SJSA1 (cell line): ENCODE measurements around the gene LGI2. TPM values are rescaled to one million over a fixed set of nuclear protein-coding genes. Genes with fewer than 3 reads are reported as not detected.

Source experiments
- DNase-seq, 2 experiments: peaks; one replicate each; pipeline ENCODE4 v3.0.0-alpha.2; 2015 to 2020; ENCODE audit warnings: low spot score in 2 of 2, low read depth in 1 of 2
- H3K27ac ChIP-seq: fragments of 250-450 bp; sonication (Bioruptor Pico); 2 replicates; pipeline ENCODE4 v1.5.1; 2020; ENCODE audit warnings: mild to moderate bottlenecking, moderate library complexity
- H3K27me3 ChIP-seq: fragments of 250-450 bp; sonication (Bioruptor Pico); replicated peaks from 2 replicates; pipeline ENCODE4 v1.5.1; 2020; ENCODE audit warnings: mild to moderate bottlenecking, moderate library complexity
- H3K36me3 ChIP-seq: fragments of 250-450 bp; sonication (Bioruptor Pico); 2 replicates; pipeline ENCODE4 v1.5.1; 2020; ENCODE audit warnings: mild to moderate bottlenecking
- H3K4me1 ChIP-seq: fragments of 250-450 bp; sonication (Bioruptor Pico); replicated peaks from 2 replicates; pipeline ENCODE4 v1.6.1; 2021; ENCODE audit warnings: mild to moderate bottlenecking
- H3K4me3 ChIP-seq: fragments of 250-450 bp; sonication (Bioruptor Pico); 2 replicates; pipeline ENCODE4 v1.5.1; 2020; ENCODE audit warnings: mild to moderate bottlenecking
- H3K9me3 ChIP-seq: fragments of 250-450 bp; sonication (Bioruptor Pico); replicated peaks from 2 replicates; pipeline ENCODE4 v1.5.1; 2020; ENCODE audit warnings: mild to moderate bottlenecking
- total RNA-seq: library from RNA; depleted of rRNA; stranded (reverse); fragments of >200 nt; shearing (Covaris generic); gene quantifications from 2 replicates; pipeline ENCODE4 v1.2.3, GENCODE V29; 2014

The LGI2 gene
- total RNA-seq, 1 experiment from 2014 or later = not detected

DNA sequence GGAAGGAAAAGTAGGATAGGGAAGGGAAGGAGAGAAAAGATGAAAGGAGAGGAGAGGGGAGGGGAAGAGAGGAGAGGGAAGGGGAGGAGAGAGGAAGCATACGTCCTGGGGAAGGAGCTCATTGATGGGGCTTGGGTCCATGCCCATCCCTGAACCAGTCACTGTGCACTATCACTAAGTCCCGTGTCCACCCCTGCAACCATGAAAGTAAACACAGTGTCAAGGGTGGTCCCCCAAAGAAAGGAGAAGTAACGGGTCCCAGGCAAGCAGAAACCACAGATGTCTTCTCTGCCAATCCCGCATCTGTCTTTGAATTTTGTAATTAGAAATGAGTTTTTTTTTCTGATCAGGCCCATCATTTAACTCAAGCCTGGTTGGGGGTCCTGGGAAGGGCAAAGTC is 55.2 kb downstream of the LGI2 start:
- Histone ChIP-seq H3K4me3 (no peak overlapping the region), H3K4me1 (no peaks in the 10 kb centered on the region), H3K36me3 (no peaks in the 10 kb centered on the region), H3K27ac (no peak overlapping the region), H3K9me3 (no peaks in the 10 kb centered on the region), H3K27me3 (no peaks in the 10 kb centered on the region)
- DNase-seq = no peak

- Histone ChIP-seq H3K36me3 (no peaks in the 10 kb centered on the region), H3K27ac (no peak overlapping the region), H3K4me3 (no peak overlapping the region), H3K4me1 (no peaks in the 10 kb centered on the region), H3K27me3 (no peaks in the 10 kb centered on the region), H3K9me3 (no peaks in the 10 kb centered on the region)
- DNase-seq = no peak
These were observed 56.8 kb downstream of the LGI2 start for GRCh38 chr4:24973747-24974601.

DNA sequence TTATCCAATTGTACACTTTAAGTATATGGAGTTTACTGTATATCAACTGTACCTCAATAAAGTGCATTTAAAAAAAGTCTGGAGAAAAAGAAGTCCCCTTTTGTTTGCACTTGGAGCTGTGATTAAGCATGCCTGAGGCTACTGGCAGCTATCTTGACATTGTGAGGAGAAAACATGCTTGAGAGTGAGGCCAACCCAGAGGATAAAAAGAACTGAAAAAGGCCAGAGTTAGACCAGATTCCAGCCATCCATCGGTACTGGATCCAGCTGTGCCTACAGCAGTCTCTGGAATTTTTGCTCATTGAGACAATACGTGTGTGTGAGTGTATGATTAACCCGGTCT is 57.4 kb downstream of the LGI2 start:
- DNase-seq = no peak
- H3K9me3 ChIP-seq = no peaks in the 10 kb centered on the region
- no peak overlapping the region for H3K27ac ChIP-seq
- no peaks in the 10 kb centered on the region for H3K4me1 ChIP-seq
- no peak overlapping the region for H3K4me3 ChIP-seq
- no peaks in the 10 kb centered on the region for H3K36me3 ChIP-seq
- H3K27me3 ChIP-seq = no peaks in the 10 kb centered on the region

GRCh38 chr4:24971192-24971591 is 59.6 kb downstream of the LGI2 start:
- Histone ChIP-seq H3K9me3 (no peaks in the 10 kb centered on the region), H3K36me3 (no peaks in the 10 kb centered on the region), H3K4me3 (no peak overlapping the region), H3K27ac (no peak overlapping the region), H3K27me3 (no peaks in the 10 kb centered on the region), H3K4me1 (no peaks in the 10 kb centered on the region)
- no peak for DNase-seq

GRCh38 chr4:24970635-24971034 is 60.1 kb downstream of the LGI2 start:
- Histone ChIP-seq H3K4me1 (no peaks in the 10 kb centered on the region), H3K9me3 (no peaks in the 10 kb centered on the region), H3K4me3 (no peak overlapping the region), H3K36me3 (no peaks in the 10 kb centered on the region), H3K27me3 (no peaks in the 10 kb centered on the region), H3K27ac (no peak overlapping the region)
- DNase-seq = no peak

DNA sequence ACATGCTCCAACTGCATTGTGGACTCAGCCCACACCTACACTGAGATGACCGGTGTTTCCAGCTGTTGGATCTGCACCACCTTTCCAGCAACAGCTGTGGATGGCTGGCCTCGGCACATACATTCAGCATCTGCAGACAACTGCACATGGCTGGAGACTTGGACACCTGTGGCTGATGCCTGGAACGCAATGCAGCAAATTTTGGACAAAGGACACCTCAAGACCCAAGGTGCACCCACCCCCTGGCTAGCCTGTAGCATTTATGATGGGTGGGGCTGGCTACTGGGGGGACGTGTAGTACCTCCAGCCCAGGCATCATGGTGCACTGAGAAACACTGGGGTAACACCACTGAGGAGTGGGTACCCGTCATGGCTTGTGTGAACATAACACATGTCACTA is 60.6 kb downstream of the LGI2 start:
- Histone ChIP-seq H3K4me1 (no peaks in the 10 kb centered on the region), H3K36me3 (no peaks in the 10 kb centered on the region), H3K4me3 (no peak overlapping the region), H3K9me3 (no peaks in the 10 kb centered on the region), H3K27me3 (no peaks in the 10 kb centered on the region), H3K27ac (no peak overlapping the region)
- DNase-seq = no peak

DNA sequence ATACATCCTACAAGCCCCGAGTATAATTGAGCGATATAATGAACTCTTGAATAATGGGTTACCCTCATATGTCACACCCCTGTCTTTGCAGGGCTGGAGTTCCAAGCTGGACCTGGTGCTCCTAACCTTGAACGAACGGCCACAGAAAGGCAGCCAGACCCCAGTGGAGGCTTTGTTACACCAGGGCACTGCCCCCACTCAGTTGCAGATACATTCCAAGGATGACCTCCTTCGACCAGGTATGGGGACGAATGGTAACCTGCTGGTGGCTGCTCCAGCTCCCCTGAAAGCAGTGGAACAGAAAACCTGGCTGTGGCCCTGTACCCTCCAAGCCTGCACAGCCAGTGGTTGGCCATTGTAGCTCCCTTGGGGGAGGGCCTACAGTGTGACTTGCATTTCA is 61.3 kb downstream of the LGI2 start:
- no peak overlapping the region for H3K27ac ChIP-seq
- H3K9me3 ChIP-seq = no peaks in the 10 kb centered on the region
- no peak overlapping the region for H3K4me3 ChIP-seq
- H3K36me3 ChIP-seq = no peaks in the 10 kb centered on the region
- H3K27me3 ChIP-seq = no peaks in the 10 kb centered on the region
- no peaks in the 10 kb centered on the region for H3K4me1 ChIP-seq
- no peak for DNase-seq

GRCh38 chr4:24968992-24969391 is 61.8 kb downstream of the LGI2 start:
- H3K4me1 ChIP-seq = no peaks in the 10 kb centered on the region
- H3K9me3 ChIP-seq = no peaks in the 10 kb centered on the region
- H3K27ac ChIP-seq = no peak overlapping the region
- H3K27me3 ChIP-seq = no peaks in the 10 kb centered on the region
- no peak overlapping the region for H3K4me3 ChIP-seq
- no peak for DNase-seq
- H3K36me3 ChIP-seq = no peaks in the 10 kb centered on the region

- no peaks in the 10 kb centered on the region for H3K4me1 ChIP-seq
- no peak for DNase-seq
- no peak overlapping the region for H3K27ac ChIP-seq
- H3K27me3 ChIP-seq = no peaks in the 10 kb centered on the region
- H3K9me3 ChIP-seq = no peaks in the 10 kb centered on the region
- H3K36me3 ChIP-seq = no peaks in the 10 kb centered on the region
- H3K4me3 ChIP-seq = no peak overlapping the region
These were observed 62.5 kb downstream of the LGI2 start for GRCh38 chr4:24968278-24968677.

- H3K27me3 ChIP-seq = no peaks in the 10 kb centered on the region
These were observed 63.4 kb downstream of the LGI2 start for GRCh38 chr4:24967346-24967745.

DNA sequence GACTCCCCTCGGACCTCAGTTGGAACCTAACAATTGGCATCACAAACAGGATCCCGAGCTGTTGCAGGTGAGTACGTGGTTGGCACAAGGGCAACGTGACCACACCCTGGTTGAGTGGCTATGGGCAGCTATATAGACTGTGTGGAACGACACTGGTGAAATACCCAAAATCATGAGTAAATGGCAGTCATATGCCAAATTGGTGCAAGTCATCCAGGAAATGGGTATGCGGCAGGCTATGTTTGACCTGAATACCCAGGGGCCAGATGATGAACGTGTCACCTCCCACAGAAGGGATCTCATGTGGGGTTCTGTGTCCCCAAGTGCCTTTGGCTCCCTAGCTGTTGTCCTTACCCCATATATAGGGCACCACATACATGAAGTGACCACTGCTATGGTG is 64.7 kb downstream of the LGI2 start:
- Histone ChIP-seq H3K4me1 (no peaks in the 10 kb centered on the region), H3K27ac (no peak overlapping the region), H3K36me3 (no peaks in the 10 kb centered on the region), H3K4me3 (no peak overlapping the region), H3K9me3 (no peaks in the 10 kb centered on the region), H3K27me3 (no peaks in the 10 kb centered on the region)
- DNase-seq = no peak

More at GRCh38 chr4:24967346-24967745, 63.4 kb downstream of the LGI2 start:
- Histone ChIP-seq H3K9me3 (no peaks in the 10 kb centered on the region), H3K36me3 (no peaks in the 10 kb centered on the region), H3K27ac (no peak overlapping the region), H3K4me1 (no peaks in the 10 kb centered on the region), H3K4me3 (no peak overlapping the region)
- DNase-seq = no peak

DNA sequence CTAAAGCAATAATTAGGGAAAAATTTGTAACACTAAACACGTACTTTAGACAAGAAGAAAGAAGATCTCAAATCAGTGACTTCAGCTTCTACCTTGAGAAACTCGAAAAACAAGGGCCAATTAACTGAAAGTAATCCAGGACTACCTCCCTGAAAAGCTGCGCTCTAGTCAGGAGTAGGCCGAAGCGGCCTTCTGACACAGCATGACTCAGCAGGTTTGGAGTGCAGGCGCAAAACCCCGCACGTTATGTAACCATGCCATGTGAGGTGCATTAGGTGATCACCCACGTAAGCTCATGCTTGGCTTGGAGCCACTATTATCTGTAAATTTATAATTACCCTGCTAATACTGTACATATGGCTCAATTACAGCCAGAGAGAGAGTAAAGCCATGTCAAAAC is 65.1 kb downstream of the LGI2 start:
- no peaks in the 10 kb centered on the region for H3K36me3 ChIP-seq
- no peak overlapping the region for H3K27ac ChIP-seq
- no peaks in the 10 kb centered on the region for H3K4me1 ChIP-seq
- no peaks in the 10 kb centered on the region for H3K27me3 ChIP-seq
- no peaks in the 10 kb centered on the region for H3K9me3 ChIP-seq
- H3K4me3 ChIP-seq = no peak overlapping the region
- DNase-seq = no peak

- no peak for DNase-seq
- Histone ChIP-seq H3K27ac (no peak overlapping the region), H3K4me3 (no peak overlapping the region), H3K4me1 (no peaks in the 10 kb centered on the region), H3K36me3 (no peaks in the 10 kb centered on the region), H3K9me3 (no peaks in the 10 kb centered on the region), H3K27me3 (no peaks in the 10 kb centered on the region)
These were observed 67.5 kb downstream of the LGI2 start for GRCh38 chr4:24963277-24963676.

DNA sequence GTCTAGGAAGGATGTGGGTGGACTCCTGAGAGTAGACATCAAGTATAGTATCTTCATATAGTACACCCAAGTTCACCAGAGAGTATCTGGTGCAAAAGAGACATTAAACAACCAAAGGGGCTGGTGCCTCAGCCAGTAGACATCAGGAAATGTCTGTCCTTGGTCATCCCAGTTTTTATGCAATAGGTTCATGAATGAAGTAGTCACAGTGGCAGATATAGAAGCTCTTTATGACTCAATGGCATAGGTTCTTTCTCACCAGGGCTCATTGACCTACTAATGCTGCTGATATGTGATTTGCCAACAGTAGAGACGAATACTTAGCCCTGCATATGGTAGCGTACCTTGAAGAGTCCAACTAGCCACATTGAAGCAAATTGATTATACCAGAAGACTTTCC is 72.9 kb downstream of the LGI2 start:
- Histone ChIP-seq H3K9me3 (no peaks in the 10 kb centered on the region), H3K36me3 (no peaks in the 10 kb centered on the region), H3K4me3 (no peak overlapping the region), H3K27ac (no peak overlapping the region), H3K4me1 (no peaks in the 10 kb centered on the region), H3K27me3 (no peaks in the 10 kb centered on the region)
- no peak for DNase-seq

DNA sequence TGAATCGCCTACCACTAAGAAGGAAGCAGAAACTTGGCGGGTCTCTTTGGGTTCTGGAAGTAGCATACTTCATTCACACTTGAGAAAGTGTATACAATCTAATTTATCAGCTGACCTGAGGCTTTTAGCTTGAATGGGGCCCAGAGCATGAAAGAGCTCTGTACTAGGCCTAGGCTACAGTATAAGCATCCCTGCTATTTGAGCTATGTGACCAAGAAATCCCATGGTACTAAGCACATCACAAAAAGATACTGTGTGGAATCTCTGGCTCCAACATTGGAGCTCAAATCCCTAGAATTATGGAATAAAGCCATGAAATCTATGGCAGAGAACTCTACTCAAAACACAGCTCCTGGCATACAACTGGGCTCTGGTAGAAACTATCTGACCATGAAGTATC is 74.0 kb downstream of the LGI2 start:
- Histone ChIP-seq H3K36me3 (no peaks in the 10 kb centered on the region), H3K4me1 (no peaks in the 10 kb centered on the region), H3K4me3 (no peak overlapping the region), H3K27me3 (no peaks in the 10 kb centered on the region), H3K9me3 (no peaks in the 10 kb centered on the region), H3K27ac (no peak overlapping the region)
- no peak for DNase-seq
